HepG2 (cell line): ENCODE measurements around the gene ZNF48. TPM values are rescaled to one million over a fixed set of nuclear protein-coding genes. Genes with fewer than 3 reads are reported as not detected.

Source experiments
- ARHGAP35 ChIP-seq: sonication (generic); formaldehyde crosslinking; IDR thresholded peaks from 2 replicates; pipeline ENCODE4 v1.9.0; 2022; ENCODE audit warnings: mild to moderate bottlenecking, inconsistent platforms, moderate library complexity, missing genetic modification reagents, borderline replicate concordance
- ASH2L ChIP-seq: fragments of 300-600, 200-600 bp; sonication (generic); IDR thresholded peaks from 2 replicates; pipeline ENCODE4 v1.7.0; 2017; ENCODE audit warnings: low read depth, mild to moderate bottlenecking, moderate library complexity, mixed read lengths, low read length; ENCODE audit not compliant: insufficient read length
- E2F5 ChIP-seq: sonication (generic); formaldehyde crosslinking; conservative IDR thresholded peaks from 2 replicates; pipeline ENCODE4 v1.4.0; 2020; ENCODE audit warnings: missing genetic modification reagents
- EHMT2 ChIP-seq: fragments of 200-600 bp; sonication (generic); IDR thresholded peaks from 2 replicates; pipeline ENCODE4 v1.7.0; 2017; ENCODE audit warnings: antibody characterized with exemption, low read depth, low read length, borderline replicate concordance
- KLF9 ChIP-seq: IDR thresholded peaks from 2 replicates; pipeline ENCODE4 v1.6.1; 2016; ENCODE audit warnings: low read depth
- RNF2 ChIP-seq: fragments of 450-650 bp; conservative IDR thresholded peaks from 2 replicates; pipeline ENCODE4 v1.6.1; 2016; ENCODE audit warnings: low read depth
- RNF219 ChIP-seq: sonication (generic); formaldehyde crosslinking; IDR thresholded peaks from 2 replicates; pipeline ENCODE4 v1.5.0; 2020; ENCODE audit warnings: mild to moderate bottlenecking, missing genetic modification reagents
- TBX3 ChIP-seq: fragments of 450-650 bp; IDR thresholded peaks from 2 replicates; pipeline ENCODE4 v1.6.1; 2017; ENCODE audit warnings: antibody characterized with exemption, mild to moderate bottlenecking, inconsistent platforms, borderline replicate concordance
- ZNF850 ChIP-seq: sonication (generic); formaldehyde crosslinking; conservative IDR thresholded peaks from 2 replicates; pipeline ENCODE4 v1.9.0; 2021; ENCODE audit warnings: mild to moderate bottlenecking, missing genetic modification reagents
- ZSCAN5A ChIP-seq: sonication (generic); formaldehyde crosslinking; IDR thresholded peaks from 2 replicates; pipeline ENCODE4 v1.8.0; 2022; ENCODE audit warnings: mild to moderate bottlenecking, missing genetic modification reagents, borderline replicate concordance
- polyA plus RNA-seq, 8 experiments: library from polyadenylated mRNA; depleted of rRNA in 3 of 8; stranded (reverse) in 7 of 8; unstranded in 1 of 8; fragments of >200 nt; fragmentation: Illumina TruSeq in 4 of 8; extraction: Trizol in 4 of 8; gene quantifications; 2 replicates each; pipeline versions ENCODE4 v1.2.1 to v1.2.3, GENCODE V29; 2011 to 2016; ENCODE audit warnings: low read depth in 4 of 8, missing spikeins in 1 of 8, mixed read lengths in 1 of 8; ENCODE audit not compliant: insufficient read depth in 1 of 8
- total RNA-seq, 5 experiments: library from RNA; depleted of rRNA; stranded (reverse); fragments of >200 nt; fragmentation: Illumina TruSeq; extraction: Trizol; gene quantifications; 2 replicates each; pipeline ENCODE4 v1.2.3, GENCODE V29; 2016; ENCODE audit warnings: low read depth in 1 of 5
- TF ChIP-seq, protein P1 (sequence below), 2 experiments: sonication (generic) in 1 of 2; formaldehyde crosslinking in 1 of 2; IDR thresholded peaks; 2 replicates each; pipeline versions ENCODE4 v1.5.1 to v1.6.1; 2011 to 2020; ENCODE audit warnings: borderline replicate concordance in 1 of 2, low read depth in 1 of 2, low read length in 1 of 2, mild to moderate bottlenecking in 1 of 2, missing genetic modification reagents in 1 of 2, moderate library complexity in 1 of 2
- TF ChIP-seq, protein P2 (sequence below): sonication (generic); formaldehyde crosslinking; IDR thresholded peaks from 2 replicates; pipeline ENCODE4 v1.9.0; 2021; ENCODE audit warnings: missing genetic modification reagents, borderline replicate concordance
- TF ChIP-seq, protein P3 (sequence below): sonication (generic); formaldehyde crosslinking; IDR thresholded peaks from 2 replicates; pipeline ENCODE4 v1.4.0; 2020; ENCODE audit warnings: mild to moderate bottlenecking, missing genetic modification reagents

The ZNF48 gene
- total and polyA plus RNA-seq, 2 of the 13 experiments (the other 11 are each of a cell fraction or from before 2014, with no cell fraction given): 9.9 to 12.3 TPM

DNA sequence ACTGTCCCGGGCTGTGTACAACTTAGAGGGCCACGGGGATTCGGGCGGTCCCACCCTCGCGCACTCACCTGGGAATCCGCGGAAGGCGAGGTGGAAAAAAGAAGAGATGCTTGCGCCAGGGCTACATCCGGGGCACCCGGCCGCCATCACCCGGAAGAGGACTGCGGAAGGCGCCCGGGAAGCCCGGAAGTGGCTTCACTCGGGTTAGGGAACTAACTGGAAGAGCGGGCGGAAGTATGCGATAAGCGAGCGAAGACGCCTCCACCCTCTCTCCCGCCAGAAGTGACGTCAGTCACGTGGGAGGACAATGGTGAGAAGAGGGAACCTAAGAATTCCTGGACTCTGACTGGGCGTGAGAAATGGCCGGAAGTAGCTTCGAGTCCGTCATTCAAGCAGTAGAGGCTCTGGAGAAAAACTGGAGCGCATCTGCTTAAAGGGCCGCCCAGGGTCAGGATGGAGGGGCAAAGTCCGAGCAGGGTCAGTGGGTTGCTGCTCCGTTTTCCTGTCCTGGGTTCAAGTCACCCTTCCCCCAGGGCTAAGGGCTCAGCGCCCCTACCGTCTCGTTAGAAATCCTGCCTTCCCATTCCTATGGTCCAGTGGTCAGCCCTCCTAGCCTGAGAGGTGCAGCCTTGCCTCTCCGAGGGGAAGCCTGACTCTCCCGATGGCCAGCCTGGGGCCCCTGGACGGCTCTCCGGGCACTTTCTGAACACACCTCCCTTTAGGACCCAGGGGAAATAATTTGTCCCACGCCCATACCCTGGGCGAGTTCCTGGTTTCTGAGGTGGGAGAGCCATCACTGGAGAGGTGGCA, 39.9 kb upstream of the ZNF48 start, which contains the start of gene CD2BP2 (continued):
- TF ChIP-seq, protein P1, sequence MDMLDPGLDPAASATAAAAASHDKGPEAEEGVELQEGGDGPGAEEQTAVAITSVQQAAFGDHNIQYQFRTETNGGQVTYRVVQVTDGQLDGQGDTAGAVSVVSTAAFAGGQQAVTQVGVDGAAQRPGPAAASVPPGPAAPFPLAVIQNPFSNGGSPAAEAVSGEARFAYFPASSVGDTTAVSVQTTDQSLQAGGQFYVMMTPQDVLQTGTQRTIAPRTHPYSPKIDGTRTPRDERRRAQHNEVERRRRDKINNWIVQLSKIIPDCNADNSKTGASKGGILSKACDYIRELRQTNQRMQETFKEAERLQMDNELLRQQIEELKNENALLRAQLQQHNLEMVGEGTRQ (IDR thresholded peaks at IDR 0.05; ENCODE audit: low read depth, low read length): peak; percentile 95
- TF ChIP-seq, protein P1 (CRISPR knock-in tag; IDR thresholded peaks at IDR 0.05; ENCODE audit: borderline replicate concordance): peak; percentile 95; the same call in 1 of the 2 replicates
- TF ChIP-seq ZSCAN5A (CRISPR knock-in tag) (0 out of 2 replicates have a peak, but pooled peaks have one; percentile 35), E2F5 (0 out of 2 replicates have a peak, but pooled peaks have one; percentile 23), TBX3 (peak; percentile 75; the same call in 1 of the 2 replicates), ZNF850 (CRISPR knock-in tag) (0 out of 2 replicates have a peak, but pooled peaks have one; percentile 16), RNF2 (peak; percentile 61; the same call in 1 of the 2 replicates), EHMT2 (peak; percentile 57; the same call in 1 of the 2 replicates), ASH2L (peak; percentile 73), RNF219 (CRISPR knock-in tag) (0 out of 2 replicates have a peak, but pooled peaks have one; percentile 46), KLF9 (CRISPR knock-in tag) (no peak), ARHGAP35 (CRISPR knock-in tag) (peak; percentile 14; the same call in 1 of the 2 replicates)
- TF ChIP-seq, protein P2, sequence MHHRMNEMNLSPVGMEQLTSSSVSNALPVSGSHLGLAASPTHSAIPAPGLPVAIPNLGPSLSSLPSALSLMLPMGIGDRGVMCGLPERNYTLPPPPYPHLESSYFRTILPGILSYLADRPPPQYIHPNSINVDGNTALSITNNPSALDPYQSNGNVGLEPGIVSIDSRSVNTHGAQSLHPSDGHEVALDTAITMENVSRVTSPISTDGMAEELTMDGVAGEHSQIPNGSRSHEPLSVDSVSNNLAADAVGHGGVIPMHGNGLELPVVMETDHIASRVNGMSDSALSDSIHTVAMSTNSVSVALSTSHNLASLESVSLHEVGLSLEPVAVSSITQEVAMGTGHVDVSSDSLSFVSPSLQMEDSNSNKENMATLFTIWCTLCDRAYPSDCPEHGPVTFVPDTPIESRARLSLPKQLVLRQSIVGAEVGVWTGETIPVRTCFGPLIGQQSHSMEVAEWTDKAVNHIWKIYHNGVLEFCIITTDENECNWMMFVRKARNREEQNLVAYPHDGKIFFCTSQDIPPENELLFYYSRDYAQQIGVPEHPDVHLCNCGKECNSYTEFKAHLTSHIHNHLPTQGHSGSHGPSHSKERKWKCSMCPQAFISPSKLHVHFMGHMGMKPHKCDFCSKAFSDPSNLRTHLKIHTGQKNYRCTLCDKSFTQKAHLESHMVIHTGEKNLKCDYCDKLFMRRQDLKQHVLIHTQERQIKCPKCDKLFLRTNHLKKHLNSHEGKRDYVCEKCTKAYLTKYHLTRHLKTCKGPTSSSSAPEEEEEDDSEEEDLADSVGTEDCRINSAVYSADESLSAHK (CRISPR knock-in tag): peak; percentile 83; the same call in 1 of the 2 replicates
- TF ChIP-seq, protein P3, sequence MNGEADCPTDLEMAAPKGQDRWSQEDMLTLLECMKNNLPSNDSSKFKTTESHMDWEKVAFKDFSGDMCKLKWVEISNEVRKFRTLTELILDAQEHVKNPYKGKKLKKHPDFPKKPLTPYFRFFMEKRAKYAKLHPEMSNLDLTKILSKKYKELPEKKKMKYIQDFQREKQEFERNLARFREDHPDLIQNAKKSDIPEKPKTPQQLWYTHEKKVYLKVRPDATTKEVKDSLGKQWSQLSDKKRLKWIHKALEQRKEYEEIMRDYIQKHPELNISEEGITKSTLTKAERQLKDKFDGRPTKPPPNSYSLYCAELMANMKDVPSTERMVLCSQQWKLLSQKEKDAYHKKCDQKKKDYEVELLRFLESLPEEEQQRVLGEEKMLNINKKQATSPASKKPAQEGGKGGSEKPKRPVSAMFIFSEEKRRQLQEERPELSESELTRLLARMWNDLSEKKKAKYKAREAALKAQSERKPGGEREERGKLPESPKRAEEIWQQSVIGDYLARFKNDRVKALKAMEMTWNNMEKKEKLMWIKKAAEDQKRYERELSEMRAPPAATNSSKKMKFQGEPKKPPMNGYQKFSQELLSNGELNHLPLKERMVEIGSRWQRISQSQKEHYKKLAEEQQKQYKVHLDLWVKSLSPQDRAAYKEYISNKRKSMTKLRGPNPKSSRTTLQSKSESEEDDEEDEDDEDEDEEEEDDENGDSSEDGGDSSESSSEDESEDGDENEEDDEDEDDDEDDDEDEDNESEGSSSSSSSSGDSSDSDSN (CRISPR knock-in tag): peak; percentile 32; the same call in 1 of the 2 replicates
